GM12878 (cell line): ENCODE results near the gene ZNF547. TPM values are rescaled to one million over a fixed set of nuclear protein-coding genes. Genes with fewer than 3 reads are reported as not detected.

ENCODE experiments used
- CBFB ChIP-seq: IDR thresholded peaks from 2 replicates; pipeline ENCODE4 v1.6.1; 2016; ENCODE audit warnings: antibody characterized with exemption, low read depth
- CEBPZ ChIP-seq: fragments of 150-350 bp; IDR thresholded peaks from 2 replicates; pipeline ENCODE4 v1.6.1; 2016; ENCODE audit warnings: low read depth, low read length
- CUX1 ChIP-seq: IDR thresholded peaks from 2 replicates; pipeline ENCODE4 v1.6.1; 2012; ENCODE audit warnings: improper control_type of control experiment, low read depth, low read length; ENCODE audit not compliant: insufficient replicate concordance
- ESRRA ChIP-seq: IDR thresholded peaks from 2 replicates; pipeline ENCODE4 v1.6.1; 2012; ENCODE audit warnings: mild to moderate bottlenecking, low read length, improper control_type of control experiment
- FOS ChIP-seq: IDR thresholded peaks from 3 replicates; pipeline ENCODE4 v1.6.1; 2011; ENCODE audit warnings: borderline replicate concordance; ENCODE audit not compliant: insufficient read length; ENCODE audit errors: extremely low read depth
- GABPA ChIP-seq: IDR thresholded peaks from 2 replicates; pipeline ENCODE4 v1.6.1; 2014; ENCODE audit warnings: antibody characterized with exemption, low read depth, mild to moderate bottlenecking, inconsistent platforms
- HCFC1 ChIP-seq: fragments of 150-350 bp; IDR thresholded peaks from 2 replicates; pipeline ENCODE4 v1.6.1; 2014; ENCODE audit warnings: low read length
- HDGF ChIP-seq: fragments of 450-650 bp; IDR thresholded peaks from 2 replicates; pipeline ENCODE4 v1.6.1; 2016; ENCODE audit warnings: antibody characterized with exemption
- IKZF1 ChIP-seq: fragments of 450-650 bp; conservative IDR thresholded peaks from 2 replicates; pipeline ENCODE4 v1.6.1; 2017; ENCODE audit warnings: antibody characterized with exemption, mild to moderate bottlenecking
- NBN ChIP-seq: fragments of 450-650 bp; IDR thresholded peaks from 2 replicates; pipeline ENCODE4 v1.6.1; 2016
- NR2C2 ChIP-seq: IDR thresholded peaks from 2 replicates; pipeline ENCODE4 v1.6.1; 2011; ENCODE audit warnings: borderline replicate concordance, low read depth; ENCODE audit not compliant: control insufficient read depth, insufficient read length
- SP1 ChIP-seq: IDR thresholded peaks from one replicate; pipeline ENCODE4 v1.6.1; 2011; ENCODE audit warnings: low read depth, low read length
- STAT1 ChIP-seq: fragments of 450-650 bp; conservative IDR thresholded peaks from 2 replicates; pipeline ENCODE4 v1.6.1; 2014; ENCODE audit warnings: antibody characterized with exemption, mild to moderate bottlenecking
- STAT3 ChIP-seq: IDR thresholded peaks from 2 replicates; pipeline ENCODE4 v1.6.1; 2011; ENCODE audit warnings: low read depth, low read length, improper control_type of control experiment
- YBX1 ChIP-seq: fragments of 450-650 bp; IDR thresholded peaks from 2 replicates; pipeline ENCODE4 v1.6.1; 2016; ENCODE audit warnings: antibody characterized with exemption
- polyA plus RNA-seq, 11 experiments: library from polyadenylated mRNA; depleted of rRNA in 4 of 11; unstranded in 6 of 11; stranded (reverse) in 5 of 11; fragments of >200 nt; fragmentation: Nextera tagmentation in 4 of 11; fragmentation: Illumina TruSeq in 1 of 11; extraction: Ambion mirVana in 4 of 11; extraction: Trizol in 1 of 11; gene quantifications; 1 replicate in 1 of 11; 2 replicates in 10 of 11; pipeline versions ENCODE4 v1.2.1 to v1.2.3, GENCODE V29; 2011 to 2016; ENCODE audit warnings: inconsistent platforms in 2 of 11, missing spikeins in 2 of 11, low read depth in 1 of 11
- total RNA-seq, 4 experiments: library from RNA; depleted of rRNA in 3 of 4; stranded (reverse); fragments of >200 nt in 3 of 4; fragmentation: Illumina TruSeq in 1 of 4; extraction: Trizol in 1 of 4; gene quantifications; 2 replicates each; pipeline versions ENCODE4 v1.2.1 to v1.2.3, GENCODE V29; 2013 to 2021
- TF ChIP-seq, protein P1 (sequence below): fragments of 450-650 bp; IDR thresholded peaks from 2 replicates; pipeline ENCODE4 v1.6.1; 2017; ENCODE audit warnings: borderline replicate concordance
- TF ChIP-seq, protein P2 (sequence below): IDR thresholded peaks from 2 replicates; pipeline ENCODE4 v1.6.1; 2012; ENCODE audit warnings: low read depth, low read length, improper control_type of control experiment

Gene ZNF547
- total and polyA plus RNA-seq, 10 of the 15 experiments (the other 5 are each of a cell fraction or from before 2014, with no cell fraction given): 2.3 to 6.0 (median 3.3) TPM

DNA sequence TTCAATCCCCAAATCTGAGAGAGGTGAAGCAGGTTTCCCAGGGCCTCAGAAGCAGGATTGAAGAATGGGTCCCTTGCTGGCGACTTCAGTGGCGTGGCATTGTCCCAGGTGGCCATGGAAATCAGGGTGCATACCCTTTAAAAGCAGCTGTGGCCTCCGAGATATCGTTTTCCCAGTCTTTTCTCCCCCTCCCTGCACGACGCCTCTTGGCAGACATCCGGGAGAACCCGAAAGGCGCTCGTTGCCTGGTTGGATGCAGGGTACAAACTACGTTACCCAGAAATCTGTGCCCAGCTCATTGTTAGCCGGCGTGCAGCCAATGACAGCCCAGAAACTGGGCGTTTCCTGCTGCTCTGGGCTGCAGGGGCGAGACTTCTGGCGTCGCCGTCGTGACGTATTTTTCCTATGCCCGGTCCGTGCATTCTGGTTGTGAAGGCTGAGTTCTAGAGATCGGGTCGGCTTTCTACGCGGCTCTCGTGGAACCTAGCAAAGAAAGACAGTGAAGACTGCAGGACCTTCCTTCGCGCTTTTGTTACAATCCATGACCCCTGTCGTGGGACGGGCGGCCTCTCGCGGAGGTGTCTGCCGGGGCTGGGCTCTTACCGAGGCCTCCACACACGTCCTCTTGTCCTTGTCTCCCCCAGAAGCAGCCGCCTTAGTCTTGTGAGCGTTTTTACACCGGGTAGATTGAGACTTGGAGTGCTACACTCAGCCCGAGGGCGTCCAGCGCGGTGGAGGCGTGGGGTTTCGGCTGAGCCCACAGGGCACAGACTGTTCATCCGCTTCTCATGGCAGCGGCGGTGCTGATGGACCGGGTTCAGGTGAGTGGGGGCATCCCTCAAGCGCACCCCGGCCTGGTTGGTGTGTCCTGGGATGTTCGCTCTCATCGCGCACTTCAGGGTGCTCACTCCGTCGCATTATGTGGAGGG lies 12.2 kb upstream of the ZNF547 start, which contains the start of gene ZNF304 (continued):
- TF ChIP-seq CEBPZ: no peak
- TF ChIP-seq, protein P1, sequence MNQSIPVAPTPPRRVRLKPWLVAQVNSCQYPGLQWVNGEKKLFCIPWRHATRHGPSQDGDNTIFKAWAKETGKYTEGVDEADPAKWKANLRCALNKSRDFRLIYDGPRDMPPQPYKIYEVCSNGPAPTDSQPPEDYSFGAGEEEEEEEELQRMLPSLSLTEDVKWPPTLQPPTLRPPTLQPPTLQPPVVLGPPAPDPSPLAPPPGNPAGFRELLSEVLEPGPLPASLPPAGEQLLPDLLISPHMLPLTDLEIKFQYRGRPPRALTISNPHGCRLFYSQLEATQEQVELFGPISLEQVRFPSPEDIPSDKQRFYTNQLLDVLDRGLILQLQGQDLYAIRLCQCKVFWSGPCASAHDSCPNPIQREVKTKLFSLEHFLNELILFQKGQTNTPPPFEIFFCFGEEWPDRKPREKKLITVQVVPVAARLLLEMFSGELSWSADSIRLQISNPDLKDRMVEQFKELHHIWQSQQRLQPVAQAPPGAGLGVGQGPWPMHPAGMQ: no peak
- no peak for TF ChIP-seq NR2C2
- TF ChIP-seq CBFB: peak; percentile 28; the same call in 1 of the 2 replicates
- TF ChIP-seq GABPA: peak; percentile 81
- TF ChIP-seq HCFC1: peak; percentile 89
- no peak for TF ChIP-seq ESRRA
- no peak; the same call in 1 of the 2 replicates for TF ChIP-seq HDGF
- TF ChIP-seq STAT1: no peak
- TF ChIP-seq CUX1: no peak
- no peak for TF ChIP-seq FOS
- TF ChIP-seq IKZF1: peak; percentile 87
- TF ChIP-seq STAT3: no peak
- TF ChIP-seq SP1: peak; percentile 80
- TF ChIP-seq, protein P2, sequence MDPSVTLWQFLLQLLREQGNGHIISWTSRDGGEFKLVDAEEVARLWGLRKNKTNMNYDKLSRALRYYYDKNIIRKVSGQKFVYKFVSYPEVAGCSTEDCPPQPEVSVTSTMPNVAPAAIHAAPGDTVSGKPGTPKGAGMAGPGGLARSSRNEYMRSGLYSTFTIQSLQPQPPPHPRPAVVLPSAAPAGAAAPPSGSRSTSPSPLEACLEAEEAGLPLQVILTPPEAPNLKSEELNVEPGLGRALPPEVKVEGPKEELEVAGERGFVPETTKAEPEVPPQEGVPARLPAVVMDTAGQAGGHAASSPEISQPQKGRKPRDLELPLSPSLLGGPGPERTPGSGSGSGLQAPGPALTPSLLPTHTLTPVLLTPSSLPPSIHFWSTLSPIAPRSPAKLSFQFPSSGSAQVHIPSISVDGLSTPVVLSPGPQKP: no peak
- TF ChIP-seq YBX1: no peak
- TF ChIP-seq NBN: peak; percentile 63; the same call in 1 of the 2 replicates
